ENCODE measurements around the gene RBMX2.
"Not testable (repeated sequence)": the region's sequence is repeated elsewhere in the genome, so short reads cannot be mapped to it uniquely, and the experiment has no call there.

RBMX2 gene

GRCh38 chrX:130401415-130402207 is at the start of gene RBMX2:
Gene RBMX2, plus strand, starts transcription at chrX:130401987. Its CDS starts 46 bp downstream, at chrX:130402033.
- Histone ChIP-seq H3K9ac (ENCODE audit: low read length) (peak within 1 kb of the TSS; percentile 50), H3K9me3 (ENCODE audit: low read length) (no peaks in the 10 kb centered on the region), H3K36me3 (ENCODE audit: insufficient read depth, low read length) (peaks cover 6% of the 10 kb centered on the region), H3K27me3 (ENCODE audit: control insufficient read depth in 1 of 2, insufficient read depth in 2 of 2, low read length in 2 of 2) (peaks cover 0 to 4% of the 10 kb centered on the region in 2 donors), H3K4me1 (ENCODE audit: insufficient read depth, low read length) (peaks cover 7% of the 10 kb centered on the region), H3K27ac (ENCODE audit: low read depth, low read length) (peak within 1 kb of the TSS; percentile 80), H3K4me3 (ENCODE audit: low read depth in 1 of 2, low read length in 2 of 2) (peak within 1 kb of the TSS; percentile 71 to 91)

- not testable (repeated sequence) for H3K4me3 ChIP-seq (ENCODE audit: low read depth in 1 of 2, low read length in 2 of 2); H3K27ac ChIP-seq (ENCODE audit: low read depth, low read length); H3K9me3 ChIP-seq (ENCODE audit: low read length); H3K4me1 ChIP-seq (ENCODE audit: insufficient read depth, low read length); H3K36me3 ChIP-seq (ENCODE audit: insufficient read depth, low read length); H3K9ac ChIP-seq (ENCODE audit: low read length); H3K27me3 ChIP-seq (ENCODE audit: control insufficient read depth in 1 of 2, insufficient read depth in 2 of 2, low read length in 2 of 2)
Measured at GRCh38 chrX:130352050-130352449, 49.7 kb upstream of the RBMX2 start.

GRCh38 chrX:130376077-130376476 is 25.7 kb upstream of the RBMX2 start:
- H3K4me1 ChIP-seq (ENCODE audit: insufficient read depth, low read length), result no peaks in the 10 kb centered on the region
- no peak overlapping the region for H3K27ac ChIP-seq (ENCODE audit: low read depth, low read length)
- H3K36me3 ChIP-seq (ENCODE audit: insufficient read depth, low read length), result no peaks in the 10 kb centered on the region
- no peaks in the 10 kb centered on the region for H3K9me3 ChIP-seq (ENCODE audit: low read length)
- H3K27me3 ChIP-seq (ENCODE audit: control insufficient read depth in 1 of 2, insufficient read depth in 2 of 2, low read length in 2 of 2), result no peaks in the 10 kb centered on the region
- H3K4me3 ChIP-seq (ENCODE audit: low read depth in 1 of 2, low read length in 2 of 2), result no peak overlapping the region
- no peak overlapping the region for H3K9ac ChIP-seq (ENCODE audit: low read length)

GRCh38 chrX:130378024-130378669 is 23.6 kb upstream of the RBMX2 start:
- H3K4me3 ChIP-seq (ENCODE audit: low read depth in 1 of 2, low read length in 2 of 2), result no peak overlapping the region
- no peaks in the 10 kb centered on the region for H3K4me1 ChIP-seq (ENCODE audit: insufficient read depth, low read length)
- no peaks in the 10 kb centered on the region for H3K36me3 ChIP-seq (ENCODE audit: insufficient read depth, low read length)
- H3K27ac ChIP-seq (ENCODE audit: low read depth, low read length), result no peak overlapping the region
- no peak overlapping the region for H3K9ac ChIP-seq (ENCODE audit: low read length)
- peaks cover 0 to 6% of the 10 kb centered on the region in 2 donors for H3K27me3 ChIP-seq (ENCODE audit: control insufficient read depth in 1 of 2, insufficient read depth in 2 of 2, low read length in 2 of 2)
- no peaks in the 10 kb centered on the region for H3K9me3 ChIP-seq (ENCODE audit: low read length)

GRCh38 chrX:130385520-130385919 is 16.3 kb upstream of the RBMX2 start, which contains the start of gene GPR119:
Gene GPR119, minus strand, starts transcription at chrX:130385674. Its CDS starts 227 bp downstream, at chrX:130385447.
- Histone ChIP-seq H3K9me3 (ENCODE audit: low read length) (no peaks in the 10 kb centered on the region), H3K36me3 (ENCODE audit: insufficient read depth, low read length) (no peaks in the 10 kb centered on the region), H3K4me1 (ENCODE audit: insufficient read depth, low read length) (no peaks in the 10 kb centered on the region), H3K27me3 (ENCODE audit: control insufficient read depth in 1 of 2, insufficient read depth in 2 of 2, low read length in 2 of 2) (peaks cover 0 to 15% of the 10 kb centered on the region in 2 donors), H3K27ac (ENCODE audit: low read depth, low read length) (no peak within 1 kb of the TSS), H3K9ac (ENCODE audit: low read length) (no peak within 1 kb of the TSS), H3K4me3 (ENCODE audit: low read depth in 1 of 2, low read length in 2 of 2) (no peak within 1 kb of the TSS)

GRCh38 chrX:130386408-130386808 is 15.4 kb upstream of the RBMX2 start:
- no peaks in the 10 kb centered on the region for H3K36me3 ChIP-seq (ENCODE audit: insufficient read depth, low read length)
- peaks cover 0 to 15% of the 10 kb centered on the region in 2 donors for H3K27me3 ChIP-seq (ENCODE audit: control insufficient read depth in 1 of 2, insufficient read depth in 2 of 2, low read length in 2 of 2)
- H3K9ac ChIP-seq (ENCODE audit: low read length), result no peak overlapping the region
- no peak overlapping the region for H3K27ac ChIP-seq (ENCODE audit: low read depth, low read length)
- H3K4me1 ChIP-seq (ENCODE audit: insufficient read depth, low read length), result no peaks in the 10 kb centered on the region
- H3K9me3 ChIP-seq (ENCODE audit: low read length), result no peaks in the 10 kb centered on the region
- H3K4me3 ChIP-seq (ENCODE audit: low read depth in 1 of 2, low read length in 2 of 2), result no peak overlapping the region

GRCh38 chrX:130393451-130394074 is 8.2 kb upstream of the RBMX2 start:
- no peaks in the 10 kb centered on the region for H3K9me3 ChIP-seq (ENCODE audit: low read length)
- H3K36me3 ChIP-seq (ENCODE audit: insufficient read depth, low read length), result no peaks in the 10 kb centered on the region
- no peak overlapping the region for H3K4me3 ChIP-seq (ENCODE audit: low read depth in 1 of 2, low read length in 2 of 2)
- no peaks in the 10 kb centered on the region for H3K4me1 ChIP-seq (ENCODE audit: insufficient read depth, low read length)
- no peak overlapping the region for H3K9ac ChIP-seq (ENCODE audit: low read length)
- peaks cover 0 to 4% of the 10 kb centered on the region in 2 donors for H3K27me3 ChIP-seq (ENCODE audit: control insufficient read depth in 1 of 2, insufficient read depth in 2 of 2, low read length in 2 of 2)
- no peak overlapping the region for H3K27ac ChIP-seq (ENCODE audit: low read depth, low read length)

- H3K27me3 ChIP-seq (ENCODE audit: control insufficient read depth in 1 of 2, insufficient read depth in 2 of 2, low read length in 2 of 2), result peaks cover 0 to 4% of the 10 kb centered on the region in 2 donors
- H3K4me1 ChIP-seq (ENCODE audit: insufficient read depth, low read length), result no peaks in the 10 kb centered on the region
- H3K9ac ChIP-seq (ENCODE audit: low read length), result no peak overlapping the region
- no peak overlapping the region for H3K27ac ChIP-seq (ENCODE audit: low read depth, low read length)
- H3K36me3 ChIP-seq (ENCODE audit: insufficient read depth, low read length), result no peaks in the 10 kb centered on the region
- H3K9me3 ChIP-seq (ENCODE audit: low read length), result no peaks in the 10 kb centered on the region
- H3K4me3 ChIP-seq (ENCODE audit: low read depth in 1 of 2, low read length in 2 of 2), result no peak overlapping the region
Measured at GRCh38 chrX:130395341-130395740, 6.4 kb upstream of the RBMX2 start.

GRCh38 chrX:130402208-130402684 is 459 bp downstream of the RBMX2 start:
- Histone ChIP-seq H3K27ac (ENCODE audit: low read depth, low read length) (no peak overlapping the region), H3K4me3 (ENCODE audit: low read depth in 1 of 2, low read length in 2 of 2) (peak overlapping the region; percentile 71 to 91), H3K9me3 (ENCODE audit: low read length) (no peaks in the 10 kb centered on the region), H3K9ac (ENCODE audit: low read length) (peak overlapping the region; percentile 50), H3K4me1 (ENCODE audit: insufficient read depth, low read length) (peaks cover 7% of the 10 kb centered on the region), H3K27me3 (ENCODE audit: control insufficient read depth in 1 of 2, insufficient read depth in 2 of 2, low read length in 2 of 2) (peaks cover 0 to 4% of the 10 kb centered on the region in 2 donors), H3K36me3 (ENCODE audit: insufficient read depth, low read length) (peaks cover 6% of the 10 kb centered on the region)

- no peak overlapping the region for H3K9ac ChIP-seq (ENCODE audit: low read length)
- no peak overlapping the region for H3K4me3 ChIP-seq (ENCODE audit: low read depth in 1 of 2, low read length in 2 of 2)
- no peaks in the 10 kb centered on the region for H3K27me3 ChIP-seq (ENCODE audit: control insufficient read depth in 1 of 2, insufficient read depth in 2 of 2, low read length in 2 of 2)
- H3K36me3 ChIP-seq (ENCODE audit: insufficient read depth, low read length), result peaks cover 4% of the 10 kb centered on the region
- H3K4me1 ChIP-seq (ENCODE audit: insufficient read depth, low read length), result no peaks in the 10 kb centered on the region
- H3K9me3 ChIP-seq (ENCODE audit: low read length), result no peaks in the 10 kb centered on the region
- H3K27ac ChIP-seq (ENCODE audit: low read depth, low read length), result no peak overlapping the region
Measured at GRCh38 chrX:130413415-130413814, 11.6 kb downstream of the RBMX2 start.

- no peaks in the 10 kb centered on the region for H3K27me3 ChIP-seq (ENCODE audit: control insufficient read depth in 1 of 2, insufficient read depth in 2 of 2, low read length in 2 of 2)
- no peaks in the 10 kb centered on the region for H3K4me1 ChIP-seq (ENCODE audit: insufficient read depth, low read length)
- no peaks in the 10 kb centered on the region for H3K36me3 ChIP-seq (ENCODE audit: insufficient read depth, low read length)
- no peak overlapping the region for H3K4me3 ChIP-seq (ENCODE audit: low read depth in 1 of 2, low read length in 2 of 2)
- no peak overlapping the region for H3K9ac ChIP-seq (ENCODE audit: low read length)
- H3K27ac ChIP-seq (ENCODE audit: low read depth, low read length), result no peak overlapping the region
- H3K9me3 ChIP-seq (ENCODE audit: low read length), result no peaks in the 10 kb centered on the region
Measured at GRCh38 chrX:130414800-130415199, 13.0 kb downstream of the RBMX2 start.

Data from muscle layer of colon (tissue), 2 donors.